Measurements from ENCODE around the gene PEPD.

PEPD gene

DNA sequence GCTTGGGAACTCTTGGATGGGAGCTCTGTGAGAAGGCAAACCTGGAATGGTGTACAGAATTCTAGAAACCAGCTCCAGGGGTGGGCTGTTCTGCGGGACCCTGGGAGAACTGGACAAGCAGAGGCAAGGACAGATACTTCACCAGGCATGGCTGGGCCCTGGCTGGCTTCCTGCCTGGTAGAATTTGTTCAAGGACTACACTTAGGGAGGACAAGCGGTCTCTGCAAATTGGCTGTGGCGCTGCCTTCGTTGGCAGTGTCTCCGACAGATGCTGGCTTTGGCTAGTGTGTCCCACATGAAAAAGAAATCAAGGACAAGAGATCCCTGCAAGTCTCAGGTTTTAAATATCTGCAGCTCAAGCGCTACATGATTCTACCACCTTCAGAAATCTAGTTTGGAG, 135.6 kb downstream of the PEPD start:
- Histone ChIP-seq H3K27ac (ENCODE audit: low read length) (no peak overlapping the region), H3K4me2 (ENCODE audit: low read depth, low read length) (no peak overlapping the region), H3F3A (ENCODE audit: insufficient read depth, low read length) (no peaks in the 10 kb centered on the region), H3K9me3 (replicated peaks; ENCODE audit: insufficient read depth, low read length) (no peaks in the 10 kb centered on the region), H3K9me2 (replicated peaks; ENCODE audit: insufficient read depth, low read length) (no peaks in the 10 kb centered on the region), H3K36me3 (replicated peaks; ENCODE audit: insufficient read depth, low read length) (no peaks in the 10 kb centered on the region), H2AFZ (ENCODE audit: low read length) (no peak overlapping the region), H3K27me3 (replicated peaks; ENCODE audit: insufficient read depth, low read length) (no peaks in the 10 kb centered on the region), H3K9ac (ENCODE audit: low read length) (no peak overlapping the region), H3K79me2 (ENCODE audit: low read length) (peaks cover 30% of the 10 kb centered on the region), H3K4me1 (ENCODE audit: low read length) (no peaks in the 10 kb centered on the region), H4K20me1 (ENCODE audit: insufficient read depth, low read length) (0 out of 2 replicates have a peak, but pooled peaks cover 5% of the 10 kb centered on the region), H3K4me3 (ENCODE audit: low read length) (no peak overlapping the region)
- DNase-seq: no peak
- no peak for TF ChIP-seq EZH2phosphoT487 (IDR thresholded peaks at IDR 0.05; ENCODE audit: low read length)
- TF ChIP-seq EZH2 (optimal IDR thresholded peaks at IDR 0.05; ENCODE audit: low read depth, low read length): no peak
- TF ChIP-seq, protein P1, sequence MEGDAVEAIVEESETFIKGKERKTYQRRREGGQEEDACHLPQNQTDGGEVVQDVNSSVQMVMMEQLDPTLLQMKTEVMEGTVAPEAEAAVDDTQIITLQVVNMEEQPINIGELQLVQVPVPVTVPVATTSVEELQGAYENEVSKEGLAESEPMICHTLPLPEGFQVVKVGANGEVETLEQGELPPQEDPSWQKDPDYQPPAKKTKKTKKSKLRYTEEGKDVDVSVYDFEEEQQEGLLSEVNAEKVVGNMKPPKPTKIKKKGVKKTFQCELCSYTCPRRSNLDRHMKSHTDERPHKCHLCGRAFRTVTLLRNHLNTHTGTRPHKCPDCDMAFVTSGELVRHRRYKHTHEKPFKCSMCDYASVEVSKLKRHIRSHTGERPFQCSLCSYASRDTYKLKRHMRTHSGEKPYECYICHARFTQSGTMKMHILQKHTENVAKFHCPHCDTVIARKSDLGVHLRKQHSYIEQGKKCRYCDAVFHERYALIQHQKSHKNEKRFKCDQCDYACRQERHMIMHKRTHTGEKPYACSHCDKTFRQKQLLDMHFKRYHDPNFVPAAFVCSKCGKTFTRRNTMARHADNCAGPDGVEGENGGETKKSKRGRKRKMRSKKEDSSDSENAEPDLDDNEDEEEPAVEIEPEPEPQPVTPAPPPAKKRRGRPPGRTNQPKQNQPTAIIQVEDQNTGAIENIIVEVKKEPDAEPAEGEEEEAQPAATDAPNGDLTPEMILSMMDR (IDR thresholded peaks at IDR 0.05; ENCODE audit: low read length): no peak

GRCh38 chr19:33384983-33385382, 136.6 kb downstream of the PEPD start:
- no peaks in the 10 kb centered on the region for H3K36me3 ChIP-seq (replicated peaks; ENCODE audit: insufficient read depth, low read length)
- H3K27me3 ChIP-seq (replicated peaks; ENCODE audit: insufficient read depth, low read length): no peaks in the 10 kb centered on the region
- H4K20me1 ChIP-seq (ENCODE audit: insufficient read depth, low read length): 0 out of 2 replicates have a peak, but pooled peaks cover 5% of the 10 kb centered on the region
- H3K9me2 ChIP-seq (replicated peaks; ENCODE audit: insufficient read depth, low read length): no peaks in the 10 kb centered on the region
- no peak overlapping the region for H3K4me2 ChIP-seq (ENCODE audit: low read depth, low read length)
- no peak for DNase-seq
- TF ChIP-seq EZH2 (optimal IDR thresholded peaks at IDR 0.05; ENCODE audit: low read depth, low read length) (no peak), EZH2phosphoT487 (IDR thresholded peaks at IDR 0.05; ENCODE audit: low read length) (no peak)
- TF ChIP-seq, protein P1 (IDR thresholded peaks at IDR 0.05; ENCODE audit: low read length): no peak
- peaks cover 40% of the 10 kb centered on the region for H3K79me2 ChIP-seq (ENCODE audit: low read length)
- no peak overlapping the region for H3K27ac ChIP-seq (ENCODE audit: low read length)
- H3F3A ChIP-seq (ENCODE audit: insufficient read depth, low read length): no peaks in the 10 kb centered on the region
- no peak overlapping the region for H2AFZ ChIP-seq (ENCODE audit: low read length)
- H3K9ac ChIP-seq (ENCODE audit: low read length): no peak overlapping the region
- H3K4me1 ChIP-seq (ENCODE audit: low read length): no peaks in the 10 kb centered on the region
- no peak overlapping the region for H3K4me3 ChIP-seq (ENCODE audit: low read length)
- H3K9me3 ChIP-seq (replicated peaks; ENCODE audit: insufficient read depth, low read length): no peaks in the 10 kb centered on the region

- Histone ChIP-seq H3K27ac (ENCODE audit: low read length) (no peak overlapping the region), H3K36me3 (replicated peaks; ENCODE audit: insufficient read depth, low read length) (peaks cover 9% of the 10 kb centered on the region; the same call in 1 of the 2 replicates), H3K9me3 (replicated peaks; ENCODE audit: insufficient read depth, low read length) (no peaks in the 10 kb centered on the region), H4K20me1 (ENCODE audit: insufficient read depth, low read length) (0 out of 2 replicates have a peak, but pooled peaks cover 10% of the 10 kb centered on the region), H3K4me3 (ENCODE audit: low read length) (no peak overlapping the region), H2AFZ (ENCODE audit: low read length) (no peak overlapping the region), H3K27me3 (replicated peaks; ENCODE audit: insufficient read depth, low read length) (no peaks in the 10 kb centered on the region), H3F3A (ENCODE audit: insufficient read depth, low read length) (no peaks in the 10 kb centered on the region), H3K4me2 (ENCODE audit: low read depth, low read length) (no peak overlapping the region), H3K9ac (ENCODE audit: low read length) (no peak overlapping the region), H3K4me1 (ENCODE audit: low read length) (no peaks in the 10 kb centered on the region), H3K9me2 (replicated peaks; ENCODE audit: insufficient read depth, low read length) (no peaks in the 10 kb centered on the region), H3K79me2 (ENCODE audit: low read length) (peaks cover 52% of the 10 kb centered on the region)
- no peak for TF ChIP-seq EZH2phosphoT487 (IDR thresholded peaks at IDR 0.05; ENCODE audit: low read length)
- TF ChIP-seq EZH2 (optimal IDR thresholded peaks at IDR 0.05; ENCODE audit: low read depth, low read length): no peak
- TF ChIP-seq, protein P1 (IDR thresholded peaks at IDR 0.05; ENCODE audit: low read length): no peak
- no peak for DNase-seq
These were observed 137.8 kb downstream of the PEPD start for GRCh38 chr19:33383720-33384292.
